Measurements from ENCODE around the gene GRM4.

GRCh38 chr6:34179106-34179720 lies 33.3 kb upstream of the GRM4 start:
- no peak for TF ChIP-seq CTCF (conservative IDR thresholded peaks at IDR 0.05; ENCODE audit: low read length)
- no peak for TF ChIP-seq EZH2phosphoT487 (IDR thresholded peaks at IDR 0.05; ENCODE audit: borderline replicate concordance)
